Dedifferentiated amniotic fluid mesenchymal stem cell (primary cell): ENCODE data around the gene CLGN.

Experiments
- DNase-seq: peaks from one replicate; pipeline ENCODE4 v3.0.0-alpha.2; 2016; ENCODE audit errors: extremely low spot score

The CLGN gene

GRCh38 chr4:140374130-140374477 is 53.3 kb downstream of the CLGN start:
- DNase-seq, result no peak

GRCh38 chr4:140373328-140374129 is 53.9 kb downstream of the CLGN start, which contains the start of gene SCOC:
Gene SCOC (plus strand): TSS chr4:140373646. CDS start chr4:140379171, 5,525 bp downstream.
- DNase-seq, result peak; percentile 99

DNA sequence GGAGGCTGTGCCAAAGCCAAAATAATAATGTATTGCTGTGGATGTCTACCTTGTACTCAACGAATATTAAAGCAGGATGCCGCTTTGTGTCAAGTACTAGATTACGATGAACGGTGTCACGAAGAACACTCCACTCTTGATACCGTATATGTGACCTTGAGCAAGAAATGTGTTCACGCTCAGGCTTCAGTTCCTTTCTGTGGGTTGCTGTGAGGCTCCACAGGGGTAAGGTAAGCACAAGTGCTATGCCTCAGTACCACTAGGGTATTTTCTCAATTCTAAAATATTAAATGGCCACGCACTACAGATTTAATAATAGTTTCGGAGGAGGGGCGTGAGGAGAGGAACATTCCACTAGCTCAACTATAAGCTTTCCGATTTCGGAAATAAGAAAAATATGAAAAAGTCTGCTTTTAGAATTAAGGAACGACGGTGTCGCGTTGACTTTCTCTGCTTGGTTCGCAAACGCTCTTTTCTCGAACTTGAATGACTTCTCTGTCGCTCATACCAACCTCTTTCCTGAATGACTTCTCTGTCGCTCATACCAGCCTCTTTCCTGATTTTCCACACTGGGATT is 54.6 kb downstream of the CLGN start:
- DNase-seq, result peak; percentile 26

GRCh38 chr4:140368686-140369085 is 58.8 kb downstream of the CLGN start:
- no peak for DNase-seq

GRCh38 chr4:140367738-140368137 is 59.7 kb downstream of the CLGN start:
- DNase-seq, result no peak

GRCh38 chr4:140363558-140363957 is 63.9 kb downstream of the CLGN start:
- no peak for DNase-seq

DNA sequence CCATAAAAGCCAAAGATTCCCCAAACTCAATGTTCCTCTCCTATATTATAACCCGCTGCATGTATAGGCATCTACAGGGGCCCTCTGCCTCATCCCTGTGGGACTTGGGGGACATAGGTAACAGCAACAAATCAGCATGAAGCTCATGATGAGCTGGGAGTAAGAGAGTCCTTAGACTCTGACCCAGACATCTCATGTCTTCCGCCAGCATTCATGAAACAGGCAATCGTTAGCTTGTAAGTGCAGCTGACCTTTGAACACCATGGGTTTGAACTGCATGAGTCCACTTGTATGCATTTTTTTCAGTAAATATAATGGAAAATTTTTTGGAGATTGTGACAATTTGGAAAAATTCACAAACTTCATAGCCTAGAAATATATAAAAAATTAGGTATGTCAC is 64.4 kb downstream of the CLGN start:
- DNase-seq, result no peak

DNA sequence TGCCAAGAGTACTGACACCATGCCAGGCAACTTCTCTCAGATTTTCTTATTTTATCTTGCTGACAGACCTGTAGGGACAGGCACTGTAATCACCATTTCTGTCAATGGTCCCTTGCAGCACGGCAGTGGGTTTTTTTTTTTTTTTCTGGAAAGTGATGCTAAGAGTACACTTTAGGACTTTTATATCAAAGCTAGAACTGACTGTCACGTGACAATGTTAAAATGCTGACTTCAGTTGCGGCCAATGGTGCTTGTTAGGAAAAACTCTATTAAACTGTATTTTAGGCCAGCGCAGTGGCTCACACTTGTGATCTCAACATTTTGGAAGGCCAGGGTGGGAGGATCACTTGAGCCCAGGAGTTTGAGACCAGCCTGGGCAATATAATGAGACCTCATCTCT is 66.3 kb downstream of the CLGN start:
- no peak for DNase-seq

DNA sequence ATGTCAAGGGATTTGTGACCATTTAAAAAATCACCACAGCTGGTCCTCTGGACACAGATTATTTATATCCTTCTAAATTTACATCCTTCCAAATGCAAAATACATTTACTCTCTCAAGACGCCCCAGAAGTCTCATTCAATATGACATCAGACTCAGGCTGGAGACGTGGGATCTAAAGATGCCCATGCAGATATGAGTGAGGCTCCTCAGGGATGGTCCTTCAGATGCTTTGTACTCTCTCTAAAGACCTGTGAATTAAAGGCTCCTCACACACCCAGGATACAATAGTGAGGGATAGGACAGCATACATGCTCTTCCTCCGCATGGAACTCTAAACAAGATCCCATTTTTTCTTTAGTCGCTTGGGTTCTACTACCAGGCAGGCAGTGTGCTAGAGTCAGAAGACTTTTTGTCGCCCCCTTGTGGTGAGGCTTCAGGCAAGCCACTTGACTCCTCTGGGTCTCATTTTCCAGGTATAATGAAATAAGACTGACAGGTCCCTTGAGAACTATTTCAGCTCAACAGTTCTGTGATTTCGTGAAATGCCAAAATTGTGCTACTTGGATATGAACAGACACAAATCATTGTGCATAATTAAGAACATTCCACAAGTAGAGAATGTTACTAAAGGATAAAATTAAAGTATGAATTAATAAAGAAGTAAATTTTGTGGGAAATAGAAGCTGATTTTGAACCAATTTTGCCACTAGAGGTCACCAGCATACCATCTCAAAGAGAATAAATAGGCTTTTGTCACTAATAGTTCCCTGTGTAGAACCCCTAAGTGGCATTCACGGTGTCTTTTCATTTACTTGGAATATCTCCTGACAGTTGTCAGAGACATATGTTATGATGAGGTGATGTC is 67.7 kb downstream of the CLGN start:
- peak; percentile 52 for DNase-seq

GRCh38 chr4:140358281-140358680 is 69.2 kb downstream of the CLGN start:
- no peak for DNase-seq

DNA sequence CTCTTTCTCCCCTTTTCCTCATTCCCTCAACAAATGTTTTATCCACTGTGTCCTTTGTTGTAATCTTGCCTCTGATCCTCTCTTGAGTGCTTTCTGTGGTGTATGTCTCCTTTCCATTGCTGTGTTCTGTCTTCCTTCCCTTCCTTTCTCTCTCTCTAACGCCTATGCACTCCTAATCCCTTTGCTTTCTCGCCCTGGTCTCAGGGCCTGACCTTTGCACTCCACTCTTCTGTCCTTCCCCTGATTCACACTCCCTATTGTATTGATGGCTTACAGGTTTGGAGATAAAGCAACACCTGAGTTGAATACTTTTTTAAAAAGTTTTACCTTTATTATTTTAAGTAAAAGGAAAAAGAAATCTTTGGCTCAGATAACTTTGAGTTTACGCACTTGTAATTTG is 69.6 kb downstream of the CLGN start:
- no peak for DNase-seq

DNA sequence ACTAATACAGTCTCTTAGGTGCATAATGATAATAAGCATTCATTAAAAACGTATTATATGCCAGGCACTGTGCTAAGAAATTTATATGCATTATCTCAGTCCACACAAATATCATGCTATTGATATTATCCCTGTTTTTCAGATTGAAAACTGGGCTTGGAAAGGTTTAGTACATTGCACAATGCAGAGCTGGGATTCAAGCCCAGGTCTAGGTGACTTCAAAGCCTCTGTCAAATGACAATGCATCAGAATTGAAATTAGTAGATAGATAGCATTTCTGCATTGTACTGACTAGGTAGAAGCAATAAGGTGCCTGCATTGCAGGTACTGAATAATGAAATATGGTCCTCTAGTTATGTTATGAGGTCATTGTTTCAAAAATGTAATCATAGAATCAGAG is 72.2 kb downstream of the CLGN start:
- DNase-seq, result no peak

GRCh38 chr4:140353786-140354185 is 73.7 kb downstream of the CLGN start:
- no peak for DNase-seq

DNA sequence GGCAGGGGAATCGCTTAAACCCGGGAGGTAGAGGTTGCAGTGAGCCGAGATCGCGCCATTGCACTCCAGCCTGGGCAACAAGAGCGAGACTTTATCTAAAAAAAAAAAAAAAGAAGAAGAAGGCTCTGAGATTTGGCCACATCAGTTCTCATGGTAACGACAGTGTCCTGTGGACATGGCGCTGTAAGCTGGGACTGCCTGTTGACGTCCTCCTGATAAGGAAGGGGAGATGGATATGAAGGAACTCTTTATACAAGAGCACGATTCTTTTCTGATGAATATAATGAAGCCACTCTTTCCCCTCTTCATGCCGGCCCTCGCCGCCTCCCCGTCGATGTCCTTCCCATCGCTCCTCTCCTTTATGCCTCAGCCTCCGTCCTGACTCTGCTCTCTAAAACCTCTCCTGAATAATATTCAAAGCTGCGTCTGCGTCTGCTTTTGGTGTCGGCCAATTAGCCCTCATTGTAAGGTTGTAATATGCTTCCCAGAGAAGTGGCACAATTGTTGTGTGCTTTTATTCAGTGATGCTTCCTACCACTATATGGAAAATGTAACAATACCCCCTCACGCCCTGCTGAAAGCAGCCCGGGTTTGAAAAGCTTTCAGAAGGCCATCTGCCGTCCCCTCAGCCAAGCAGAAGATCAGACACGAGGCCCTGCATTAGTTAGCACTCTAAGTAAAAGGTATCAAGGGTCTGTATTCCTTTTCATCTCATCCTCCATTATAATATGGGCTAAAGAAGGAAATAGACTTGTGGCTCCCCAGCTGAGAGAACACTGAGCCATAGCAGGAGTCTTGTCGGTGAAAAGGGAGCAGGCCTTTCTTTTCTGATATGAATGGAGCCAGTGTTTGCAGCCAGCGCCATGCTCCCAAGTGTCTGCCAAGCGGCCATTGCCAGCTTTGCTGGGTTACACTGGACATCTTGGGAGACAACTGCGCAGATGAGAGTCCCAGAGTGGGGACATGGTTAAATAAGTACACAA is 76.1 kb downstream of the CLGN start:
- no peak for DNase-seq

DNA sequence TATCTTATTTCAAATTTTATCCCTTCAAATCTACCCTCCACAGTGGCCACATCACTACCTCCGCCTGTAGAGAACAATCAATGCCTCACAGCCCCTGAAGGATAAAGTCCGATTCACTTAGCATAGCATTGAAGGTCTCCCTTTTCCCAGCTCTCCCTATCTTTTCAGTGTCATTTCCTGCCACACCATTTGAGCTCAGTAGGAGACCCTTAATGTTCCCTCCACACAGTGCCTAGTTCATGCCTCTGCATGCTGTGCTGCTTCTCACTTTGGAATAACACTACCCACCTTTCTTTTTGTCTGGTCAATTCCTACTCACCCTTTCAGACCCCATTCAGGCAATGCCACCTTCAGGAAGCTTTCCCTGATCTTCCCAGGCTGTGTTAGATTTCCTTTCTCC is 77.6 kb downstream of the CLGN start:
- DNase-seq, result no peak

GRCh38 chr4:140346136-140346535 is 81.3 kb downstream of the CLGN start:
- no peak for DNase-seq

GRCh38 chr4:140344621-140345020 is 82.8 kb downstream of the CLGN start:
- no peak for DNase-seq

GRCh38 chr4:140344101-140344500 is 83.3 kb downstream of the CLGN start:
- no peak for DNase-seq

DNA sequence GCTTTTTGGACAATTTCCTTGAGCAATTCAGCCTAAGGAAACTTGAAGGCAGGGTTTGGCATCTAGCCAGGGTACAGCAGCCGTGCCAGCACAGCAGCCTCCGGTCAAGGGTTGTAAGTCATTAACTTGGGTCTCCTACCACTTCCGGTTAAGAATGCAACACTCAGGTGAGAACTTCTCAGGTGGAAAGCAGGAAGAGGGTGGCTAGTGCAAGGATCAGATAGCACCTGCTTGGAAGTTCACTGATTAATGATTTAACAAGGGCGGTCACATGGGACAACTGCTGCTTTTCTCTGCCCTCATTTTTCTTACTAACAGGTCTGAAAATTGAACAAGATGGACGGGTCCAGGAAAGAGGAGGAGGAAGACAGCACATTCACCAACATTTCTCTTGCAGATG is 84.1 kb downstream of the CLGN start:
- no peak for DNase-seq

DNA sequence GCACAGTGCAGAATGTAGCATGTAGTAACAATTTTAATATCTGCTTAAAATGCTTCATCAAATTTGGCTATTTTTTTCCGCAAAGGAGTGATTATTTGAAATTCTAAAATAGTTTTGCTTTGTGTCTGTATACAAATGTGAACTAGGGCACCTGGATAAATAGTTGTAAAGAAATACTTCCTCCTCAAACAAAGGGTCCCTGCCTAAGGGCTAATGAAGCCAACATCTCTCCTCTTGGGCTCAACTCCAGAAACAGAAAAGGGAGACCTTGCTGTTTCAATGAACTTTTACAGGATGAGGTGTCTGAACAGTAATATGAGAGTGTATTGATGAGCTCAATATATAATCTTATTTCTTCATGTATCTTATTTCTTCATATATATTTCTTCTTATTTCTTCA is 84.8 kb downstream of the CLGN start:
- DNase-seq, result no peak
